BJ (cell line): ENCODE results near the gene EVI5. TPM values are rescaled to one million over a fixed set of nuclear protein-coding genes. Genes with fewer than 3 reads are reported as not detected.

Experiments used
- CTCF ChIA-PET: fragments of 350-600 bp; formaldehyde crosslinking; extraction: SDS; loops from one replicate; lab custom pipeline; 2021; ENCODE audit warnings: antibody characterized with exemption, inconsistent platforms; lab: Yijun Ruan, JAX
- POLR2A ChIA-PET: fragments of 300-600 bp; sonication (Branson Sonifier 250); formaldehyde crosslinking; extraction: SDS; loops from one replicate; lab custom pipeline; 2021; ENCODE audit warnings: antibody characterized with exemption; lab: Charles Lee
- DNase-seq: peaks from one replicate; pipeline ENCODE4 v3.0.0-alpha.2; 2011; ENCODE audit warnings: low read depth
- H3K27me3 ChIP-seq: 2 replicates; pipeline ENCODE4 v1.6.0; 2011; ENCODE audit warnings: low read length; ENCODE audit not compliant: control insufficient read depth, insufficient read depth
- H3K36me3 ChIP-seq: 2 replicates; pipeline ENCODE4 v1.5.1; 2011; ENCODE audit warnings: low read length; ENCODE audit not compliant: control insufficient read depth, insufficient read depth
- H3K4me3 ChIP-seq: 2 replicates; pipeline ENCODE4 v1.5.1; 2011; ENCODE audit warnings: low read depth, mild to moderate bottlenecking, control low read depth, low read length
- CTCF ChIP-seq: IDR thresholded peaks from 2 replicates; pipeline ENCODE4 v1.5.1; 2011; ENCODE audit warnings: low read depth, mild to moderate bottlenecking, control low read depth, inconsistent platforms, low read length, moderate library complexity; ENCODE audit not compliant: insufficient read depth
- polyA plus RNA-seq: library from polyadenylated mRNA; depleted of rRNA; stranded (reverse); fragments of >200 nt; gene quantifications from 2 replicates; pipeline ENCODE4 v1.2.3, GENCODE V29; 2011

The EVI5 gene
- polyA plus RNA-seq, 1 experiment, result 8.6 TPM

GRCh38 chr1:92516574-92516973, 268.3 kb downstream of the EVI5 start:
- no peak for DNase-seq
- ChIA-PET CTCF (no interaction called here), POLR2A (no interaction called here)
- TF ChIP-seq CTCF, result no peak
- Histone ChIP-seq H3K36me3 (no peaks in the 10 kb centered on the region), H3K27me3 (no peaks in the 10 kb centered on the region), H3K4me3 (no peak overlapping the region)

GRCh38 chr1:92515796-92516201, 269.1 kb downstream of the EVI5 start:
- no peak for TF ChIP-seq CTCF

GRCh38 chr1:92511541-92511940, 273.4 kb downstream of the EVI5 start:
- POLR2A ChIA-PET, result no interaction called here
- H3K27me3 ChIP-seq, result no peaks in the 10 kb centered on the region
- no peaks in the 10 kb centered on the region for H3K36me3 ChIP-seq
- CTCF ChIA-PET, result no interaction called here
- DNase-seq, result no peak
- no peak overlapping the region for H3K4me3 ChIP-seq
- TF ChIP-seq CTCF, result no peak

More at GRCh38 chr1:92515796-92516201, 269.1 kb downstream of the EVI5 start:
- H3K36me3 ChIP-seq, result no peaks in the 10 kb centered on the region
- no peak overlapping the region for H3K4me3 ChIP-seq
- ChIA-PET POLR2A (no interaction called here), CTCF (no interaction called here)
- DNase-seq, result no peak
- no peaks in the 10 kb centered on the region for H3K27me3 ChIP-seq

GRCh38 chr1:92509619-92510018, 275.3 kb downstream of the EVI5 start:
- CTCF ChIA-PET, result no interaction called here
- H3K4me3 ChIP-seq, result no peak overlapping the region
- H3K36me3 ChIP-seq, result no peaks in the 10 kb centered on the region; the same call in 1 of the 2 replicates
- H3K27me3 ChIP-seq, result no peaks in the 10 kb centered on the region
- DNase-seq, result no peak
- POLR2A ChIA-PET, result no interaction called here
- TF ChIP-seq CTCF, result no peak

GRCh38 chr1:92505015-92505692, 279.8 kb downstream of the EVI5 start:
- Histone ChIP-seq H3K27me3 (no peaks in the 10 kb centered on the region), H3K4me3 (no peak overlapping the region), H3K36me3 (no peaks in the 10 kb centered on the region; the same call in 1 of the 2 replicates)
- DNase-seq, result no peak
- TF ChIP-seq CTCF, result no peak
- ChIA-PET CTCF (interaction anchor here (0.6 kb wide), 1 partner anchor 23 kb away, joined by 3 read pairs; no protein-coding TSS in a partner anchor), POLR2A (no interaction called here)
